Measurements from ENCODE around the gene CYP4V2. TPM values are rescaled to one million over a fixed set of nuclear protein-coding genes. Genes with fewer than 3 reads are reported as not detected.
A peak's percentile ranks its signal among the peaks of the same experiment; 100 is the strongest.

The CYP4V2 gene
- total RNA-seq, 3 donors from 2014 or later: 28.2 to 40.8 (median 36.6) TPM

DNA sequence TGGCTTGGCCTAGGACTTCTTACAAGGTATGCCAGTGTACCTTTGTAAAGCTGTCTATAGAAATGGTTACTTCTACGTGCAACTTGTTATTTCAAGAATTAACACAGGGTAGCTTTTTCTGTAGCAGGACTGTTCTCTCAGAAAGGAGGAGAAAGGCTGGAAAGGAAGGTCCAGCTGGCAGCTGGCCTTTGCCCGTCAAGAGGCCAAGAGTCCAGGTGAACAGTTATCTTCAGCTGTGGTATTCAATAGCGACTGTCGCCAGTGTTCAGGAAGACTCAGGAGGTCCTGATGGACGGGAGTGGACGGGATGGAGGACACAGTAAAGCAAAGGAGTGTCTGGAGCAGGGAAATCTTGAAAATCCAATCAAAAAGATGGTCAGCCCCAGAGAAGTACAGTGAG is 4.7 kb downstream of the CYP4V2 start:
- intact Hi-C loops (cut with DNase I; ENCODE audit: low total_unique reads): no loop called here
- Histone ChIP-seq H3K27ac (no peak overlapping the region), H3K4me1 (no peaks in the 10 kb centered on the region), H3K36me3 (no peaks in the 10 kb centered on the region), H3K9me3 (no peaks in the 10 kb centered on the region), H3K4me3 (no peak overlapping the region), H3K27me3 (no peaks in the 10 kb centered on the region)
- TF ChIP-seq POLR2A (IDR thresholded peaks at IDR 0.05) (no peak), POLR2AphosphoS5 (IDR thresholded peaks at IDR 0.05) (no peak)
- TF ChIP-seq, protein P1, sequence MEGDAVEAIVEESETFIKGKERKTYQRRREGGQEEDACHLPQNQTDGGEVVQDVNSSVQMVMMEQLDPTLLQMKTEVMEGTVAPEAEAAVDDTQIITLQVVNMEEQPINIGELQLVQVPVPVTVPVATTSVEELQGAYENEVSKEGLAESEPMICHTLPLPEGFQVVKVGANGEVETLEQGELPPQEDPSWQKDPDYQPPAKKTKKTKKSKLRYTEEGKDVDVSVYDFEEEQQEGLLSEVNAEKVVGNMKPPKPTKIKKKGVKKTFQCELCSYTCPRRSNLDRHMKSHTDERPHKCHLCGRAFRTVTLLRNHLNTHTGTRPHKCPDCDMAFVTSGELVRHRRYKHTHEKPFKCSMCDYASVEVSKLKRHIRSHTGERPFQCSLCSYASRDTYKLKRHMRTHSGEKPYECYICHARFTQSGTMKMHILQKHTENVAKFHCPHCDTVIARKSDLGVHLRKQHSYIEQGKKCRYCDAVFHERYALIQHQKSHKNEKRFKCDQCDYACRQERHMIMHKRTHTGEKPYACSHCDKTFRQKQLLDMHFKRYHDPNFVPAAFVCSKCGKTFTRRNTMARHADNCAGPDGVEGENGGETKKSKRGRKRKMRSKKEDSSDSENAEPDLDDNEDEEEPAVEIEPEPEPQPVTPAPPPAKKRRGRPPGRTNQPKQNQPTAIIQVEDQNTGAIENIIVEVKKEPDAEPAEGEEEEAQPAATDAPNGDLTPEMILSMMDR (IDR thresholded peaks at IDR 0.05): no peak
- no peak for DNase-seq (ENCODE audit: low spot score in 2 of 2)

DNA sequence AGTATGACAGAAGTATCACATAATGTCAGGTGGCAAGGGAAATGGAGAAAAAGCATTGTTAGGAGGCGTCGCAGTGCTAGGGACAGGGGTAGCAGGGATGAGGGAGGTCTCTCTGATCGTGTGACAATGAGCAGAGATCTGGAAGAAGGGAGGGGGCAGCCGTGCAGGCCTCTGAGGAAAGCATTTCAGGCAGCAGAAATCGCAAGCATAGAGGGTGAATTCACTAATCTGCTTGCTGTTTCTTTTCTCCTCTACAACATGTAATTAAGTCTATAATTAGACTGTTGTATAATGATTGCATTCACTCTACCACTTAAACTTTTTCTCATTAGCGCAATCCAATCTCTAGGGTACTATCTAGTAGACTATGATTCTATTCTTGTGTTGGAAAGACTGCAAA is 9.1 kb downstream of the CYP4V2 start:
- H3K36me3 ChIP-seq: no peaks in the 10 kb centered on the region
- TF ChIP-seq, protein P1 (IDR thresholded peaks at IDR 0.05): no peak
- TF ChIP-seq POLR2A (IDR thresholded peaks at IDR 0.05) (no peak), POLR2AphosphoS5 (IDR thresholded peaks at IDR 0.05) (no peak)
- H3K27ac ChIP-seq: no peak overlapping the region

DNA sequence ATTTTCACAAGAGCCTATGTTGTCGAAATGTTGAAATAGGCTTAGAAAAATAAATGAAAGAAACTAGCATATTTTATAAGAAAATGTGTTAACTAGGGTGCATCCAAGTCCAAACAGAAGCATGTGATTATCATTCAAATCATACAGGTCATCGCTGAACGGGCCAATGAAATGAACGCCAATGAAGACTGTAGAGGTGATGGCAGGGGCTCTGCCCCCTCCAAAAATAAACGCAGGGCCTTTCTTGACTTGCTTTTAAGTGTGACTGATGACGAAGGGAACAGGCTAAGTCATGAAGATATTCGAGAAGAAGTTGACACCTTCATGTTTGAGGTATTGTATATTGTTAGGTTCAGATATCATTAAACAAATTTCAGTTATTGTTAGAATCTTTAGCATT is 9.6 kb downstream of the CYP4V2 start:
- Histone ChIP-seq H3K4me1 (no peaks in the 10 kb centered on the region), H3K9me3 (no peaks in the 10 kb centered on the region), H3K36me3 (no peaks in the 10 kb centered on the region), H3K4me3 (no peak overlapping the region), H3K27ac (no peak overlapping the region), H3K27me3 (no peaks in the 10 kb centered on the region)
- TF ChIP-seq POLR2AphosphoS5 (IDR thresholded peaks at IDR 0.05): no peak
- TF ChIP-seq, protein P1 (IDR thresholded peaks at IDR 0.05): no peak
- no peak for TF ChIP-seq POLR2A (IDR thresholded peaks at IDR 0.05)
- intact Hi-C loops (cut with DNase I; ENCODE audit: low total_unique reads): no loop called here
- no peak for DNase-seq (ENCODE audit: low spot score in 2 of 2)

More for the DNA sequence above, 9.1 kb downstream of the CYP4V2 start:
- Histone ChIP-seq H3K27me3 (no peaks in the 10 kb centered on the region), H3K9me3 (no peaks in the 10 kb centered on the region), H3K4me1 (no peaks in the 10 kb centered on the region), H3K4me3 (no peak overlapping the region)
- no peak for DNase-seq (ENCODE audit: low spot score in 2 of 2)
- intact Hi-C loops (cut with DNase I; ENCODE audit: low total_unique reads): no loop called here

DNA sequence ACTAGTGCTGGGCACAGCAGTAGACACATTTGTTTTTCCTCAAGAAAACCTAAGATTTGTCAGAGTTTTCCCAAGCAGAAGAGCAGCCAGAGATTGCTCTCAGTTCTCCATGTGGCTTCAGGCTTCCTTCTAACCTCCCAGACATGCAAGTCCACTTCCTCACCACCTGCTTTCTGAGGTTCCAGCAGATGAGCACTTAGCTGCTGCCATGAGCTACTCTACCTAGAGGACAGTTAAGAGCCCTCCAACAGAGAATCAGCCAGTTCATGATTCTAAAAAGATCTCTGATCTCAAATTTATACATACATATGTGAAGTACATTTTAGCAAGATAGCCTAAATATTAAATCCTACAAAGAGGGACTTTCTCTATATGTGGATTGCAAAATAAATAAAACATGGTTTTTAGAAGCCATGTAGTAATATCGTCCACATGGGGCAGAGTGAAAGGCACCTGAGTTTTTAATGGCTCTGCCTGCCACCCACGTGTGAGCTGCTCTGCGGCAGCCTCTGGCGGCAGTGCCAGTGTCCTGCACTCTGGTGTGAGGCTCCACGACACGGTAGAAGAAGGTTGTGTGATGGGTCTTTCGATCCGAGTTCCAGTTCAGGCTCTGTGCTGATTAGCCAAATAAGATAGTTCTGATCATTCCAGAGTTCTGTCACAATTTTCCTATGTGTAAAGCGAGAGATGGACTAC is 10.3 kb downstream of the CYP4V2 start:
- intact Hi-C loops (cut with DNase I; ENCODE audit: low total_unique reads): no loop called here
- H3K27me3 ChIP-seq: no peaks in the 10 kb centered on the region
- no peaks in the 10 kb centered on the region for H3K4me1 ChIP-seq
- DNase-seq (ENCODE audit: low spot score in 2 of 2): no peak
- peak overlapping the region in 1 of 2 donors; percentile 1 for H3K27ac ChIP-seq
- no peak overlapping the region for H3K4me3 ChIP-seq
- no peaks in the 10 kb centered on the region for H3K36me3 ChIP-seq
- H3K9me3 ChIP-seq: no peaks in the 10 kb centered on the region
- TF ChIP-seq, protein P1 (IDR thresholded peaks at IDR 0.05): peak; percentile 47 to 59 (median 54)
- TF ChIP-seq POLR2A (IDR thresholded peaks at IDR 0.05): no peak

DNA sequence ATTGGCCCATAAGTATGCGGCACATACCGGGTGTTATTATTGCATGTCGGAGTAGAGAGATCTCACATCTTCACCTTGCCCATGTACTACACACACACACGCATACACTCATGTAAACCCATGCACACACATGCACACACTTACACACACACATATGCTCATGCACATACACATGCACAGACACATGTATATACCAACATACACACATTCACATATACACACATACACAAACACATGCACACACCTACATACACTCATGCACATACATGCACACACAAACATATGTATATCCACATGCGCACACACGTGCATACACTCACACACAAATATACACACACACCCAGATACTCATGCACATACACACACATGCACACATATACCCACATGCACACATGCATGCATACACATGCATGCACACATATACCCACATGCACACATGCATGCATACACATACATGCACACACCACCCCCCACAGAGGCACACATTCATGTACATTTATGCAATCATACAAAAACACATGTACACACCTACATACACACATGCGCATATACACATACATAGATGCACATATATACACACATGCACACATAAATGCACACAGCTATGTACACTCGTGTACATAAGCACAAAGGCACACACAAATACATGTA is 11.2 kb downstream of the CYP4V2 start:
- H3K27ac ChIP-seq: no peak overlapping the region

More for the DNA sequence above, 11.2 kb downstream of the CYP4V2 start:
- no peaks in the 10 kb centered on the region for H3K9me3 ChIP-seq
- no peak overlapping the region for H3K4me3 ChIP-seq
- intact Hi-C loops (cut with DNase I; ENCODE audit: low total_unique reads): no loop called here
- no peak for DNase-seq (ENCODE audit: low spot score in 2 of 2)
- TF ChIP-seq POLR2AphosphoS5 (IDR thresholded peaks at IDR 0.05): no peak
- no peaks in the 10 kb centered on the region for H3K36me3 ChIP-seq
- no peaks in the 10 kb centered on the region for H3K27me3 ChIP-seq
- no peaks in the 10 kb centered on the region for H3K4me1 ChIP-seq
